Stomach (tissue), 4 donors: Measurements from ENCODE around the gene ATP2B3.

ENCODE experiments used
- CTCF ChIP-seq, 7 experiments: fragments of 450-650 bp in 4 of 7; fragments of 200-600 bp in 3 of 7; sonication (generic) in 3 of 7; IDR thresholded peaks; one replicate each; pipeline ENCODE4 v1.5.1; 2016 to 2019; ENCODE audit warnings: antibody characterized with exemption in 7 of 7, control low read depth in 2 of 7, mild to moderate bottlenecking in 1 of 7
- EP300 ChIP-seq: sonication (generic); formaldehyde crosslinking; IDR thresholded peaks from one replicate; pipeline ENCODE4 v1.6.1; 2017; ENCODE audit warnings: antibody characterized with exemption
- POLR2A ChIP-seq, 4 donors: fragments of 450-650 bp; IDR thresholded peaks; one replicate each; pipeline ENCODE4 v1.6.1; 2016; ENCODE audit warnings: antibody characterized with exemption in 4 of 4, control low read depth in 2 of 4, mild to moderate bottlenecking in 1 of 4, moderate library complexity in 1 of 4
- POLR2AphosphoS5 ChIP-seq, 3 donors: sonication (generic); formaldehyde crosslinking; IDR thresholded peaks; one replicate each; pipeline ENCODE4 v1.6.1; 2016; ENCODE audit warnings: antibody characterized with exemption in 3 of 3

GRCh38 chrX:153561337-153561736, 43.9 kb downstream of the ATP2B3 start:
- TF ChIP-seq POLR2A (IDR thresholded peaks at IDR 0.05) = no peak
- no peak for TF ChIP-seq CTCF (IDR thresholded peaks at IDR 0.05)
- no peak for TF ChIP-seq POLR2AphosphoS5 (IDR thresholded peaks at IDR 0.05)
- no peak for TF ChIP-seq EP300
